Vagina (tissue), 2 donors: Measurements from ENCODE around the gene CBX2.

ENCODE experiments used
- POLR2A ChIP-seq, 2 donors: fragments of 450-650 bp; IDR thresholded peaks; one replicate each; pipeline ENCODE4 v1.6.1; 2017; ENCODE audit warnings: antibody characterized with exemption in 2 of 2, mild to moderate bottlenecking in 2 of 2, moderate library complexity in 2 of 2
- TF ChIP-seq, protein P1 (sequence below), 3 experiments: fragments of 450-650 bp in 2 of 3; fragments of 200-600 bp in 1 of 3; sonication (generic) in 1 of 3; IDR thresholded peaks; one replicate each; pipeline ENCODE4 v1.5.1; 2017 to 2019; ENCODE audit warnings: antibody characterized with exemption in 3 of 3, mild to moderate bottlenecking in 2 of 3, moderate library complexity in 2 of 3

DNA sequence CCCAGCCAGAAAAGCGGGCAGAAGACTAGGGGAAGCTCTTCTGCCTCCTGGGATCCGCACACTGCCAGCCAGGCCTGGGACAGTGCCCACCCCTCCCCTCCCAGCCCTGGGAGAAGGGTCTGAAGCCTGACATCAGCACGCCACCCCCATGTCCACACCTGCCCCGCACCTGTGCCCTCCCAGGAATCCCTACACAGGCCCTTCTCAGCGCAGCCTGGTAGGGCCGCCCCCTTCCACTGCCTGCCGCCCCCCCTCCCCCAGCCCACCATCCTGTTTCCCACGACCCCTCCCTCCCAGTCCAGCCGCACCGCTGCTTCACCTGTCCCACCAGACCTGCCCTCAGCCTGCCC, 36.6 kb upstream of the CBX2 start:
- TF ChIP-seq, protein P1, sequence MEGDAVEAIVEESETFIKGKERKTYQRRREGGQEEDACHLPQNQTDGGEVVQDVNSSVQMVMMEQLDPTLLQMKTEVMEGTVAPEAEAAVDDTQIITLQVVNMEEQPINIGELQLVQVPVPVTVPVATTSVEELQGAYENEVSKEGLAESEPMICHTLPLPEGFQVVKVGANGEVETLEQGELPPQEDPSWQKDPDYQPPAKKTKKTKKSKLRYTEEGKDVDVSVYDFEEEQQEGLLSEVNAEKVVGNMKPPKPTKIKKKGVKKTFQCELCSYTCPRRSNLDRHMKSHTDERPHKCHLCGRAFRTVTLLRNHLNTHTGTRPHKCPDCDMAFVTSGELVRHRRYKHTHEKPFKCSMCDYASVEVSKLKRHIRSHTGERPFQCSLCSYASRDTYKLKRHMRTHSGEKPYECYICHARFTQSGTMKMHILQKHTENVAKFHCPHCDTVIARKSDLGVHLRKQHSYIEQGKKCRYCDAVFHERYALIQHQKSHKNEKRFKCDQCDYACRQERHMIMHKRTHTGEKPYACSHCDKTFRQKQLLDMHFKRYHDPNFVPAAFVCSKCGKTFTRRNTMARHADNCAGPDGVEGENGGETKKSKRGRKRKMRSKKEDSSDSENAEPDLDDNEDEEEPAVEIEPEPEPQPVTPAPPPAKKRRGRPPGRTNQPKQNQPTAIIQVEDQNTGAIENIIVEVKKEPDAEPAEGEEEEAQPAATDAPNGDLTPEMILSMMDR (IDR thresholded peaks at IDR 0.05): no peak
- TF ChIP-seq POLR2A (IDR thresholded peaks at IDR 0.05): no peak
